ENCODE results near the gene PTPRN2. TPM values are rescaled to one million over a fixed set of nuclear protein-coding genes. Genes with fewer than 3 reads are reported as not detected.

PTPRN2 gene
- total RNA-seq, 1 experiment from 2014 or later, result 2.1 TPM

- H2AFZ ChIP-seq (ENCODE audit: low read depth, low read length, poor library complexity, severe bottlenecking), result no peak overlapping the region
- no peaks in the 10 kb centered on the region for H3K36me3 ChIP-seq (ENCODE audit: control insufficient read depth in 1 of 2, insufficient read depth in 2 of 2, low read length in 2 of 2)
- no peak overlapping the region for H3K9ac ChIP-seq (ENCODE audit: low read length)
- H3K27ac ChIP-seq (ENCODE audit: low read depth, low read length), result no peak overlapping the region
- no peak overlapping the region for H3K4me3 ChIP-seq (replicated peaks in 1 of 2; ENCODE audit: low read depth in 1 of 2, low read length in 2 of 2)
- H3K79me2 ChIP-seq (ENCODE audit: insufficient read depth, low read length), result no peaks in the 10 kb centered on the region
- no peaks in the 10 kb centered on the region for H3K9me2 ChIP-seq (ENCODE audit: insufficient read depth)
- CTCF ChIA-PET, result no interaction called here
- no peak for ATAC-seq
- intact Hi-C loops (cut with micrococcal nuclease), result no loop called here
- no peaks in the 10 kb centered on the region for H3K9me3 ChIP-seq (ENCODE audit: control insufficient read depth in 1 of 2, insufficient read depth in 1 of 2, low read depth in 1 of 2, low read length in 2 of 2)
- H4K20me1 ChIP-seq (ENCODE audit: insufficient read depth), result no peaks in the 10 kb centered on the region
- H3K27me3 ChIP-seq (ENCODE audit: insufficient read depth, low read length), result peaks cover 13% of the 10 kb centered on the region; the same call in 1 of the 2 replicates
- no peak for DNase-seq (ENCODE audit: low read depth, low spot score)
- POLR2A ChIA-PET, result no interaction called here
- BruUV-seq (replicated peaks), result no TSS peak
- no peaks in the 10 kb centered on the region for H3K4me1 ChIP-seq (ENCODE audit: control insufficient read depth in 1 of 2, insufficient read depth in 2 of 2, low read length in 2 of 2)
- RAD21 ChIA-PET (ENCODE audit: low non-redundant PET in 1 of 2, low total read pairs in 2 of 2, uncharacterized antibody in 2 of 2, unreplicated experiment in 2 of 2), result no interaction called here
- H3K4me2 ChIP-seq (ENCODE audit: low read length), result no peak overlapping the region
- TF ChIP-seq ELF1 (IDR thresholded peaks at IDR 0.05; ENCODE audit: borderline replicate concordance, low read depth) (no peak), ZBTB33 (IDR thresholded peaks at IDR 0.05; ENCODE audit: extremely low read depth, insufficient replicate concordance, low read length) (no peak), ZNF274 (IDR thresholded peaks at IDR 0.05; ENCODE audit: low read depth, low read length) (no peak), SIN3A (IDR thresholded peaks at IDR 0.05; ENCODE audit: low read depth) (no peak), CEBPB (IDR thresholded peaks at IDR 0.05; ENCODE audit: low read depth) (no peak), EZH2phosphoT487 (IDR thresholded peaks at IDR 0.05; ENCODE audit: borderline replicate concordance) (no peak), CTCF (IDR thresholded peaks at IDR 0.05 in 2 of 3, conservative IDR thresholded peaks at IDR 0.05 in 1 of 3; ENCODE audit: borderline replicate concordance in 1 of 3, insufficient read depth in 1 of 3, low read depth in 2 of 3, low read length in 2 of 3) (no peak), POLR2AphosphoS5 (IDR thresholded peaks at IDR 0.05; ENCODE audit: low read depth, low read length) (no peak), FOSL1 (IDR thresholded peaks at IDR 0.05; ENCODE audit: low read depth) (no peak), YY1 (IDR thresholded peaks at IDR 0.05; ENCODE audit: extremely low read depth, insufficient replicate concordance, low read depth, low read length) (no peak), POLR2A (IDR thresholded peaks at IDR 0.05; ENCODE audit: borderline replicate concordance, extremely low read depth, insufficient read depth, insufficient read length) (no peak), RAD21 (IDR thresholded peaks at IDR 0.05; ENCODE audit: low read depth) (no peak), ZFX (IDR thresholded peaks at IDR 0.05) (no peak), JUND (IDR thresholded peaks at IDR 0.05) (no peak), EGR1 (IDR thresholded peaks at IDR 0.05; ENCODE audit: low read depth) (no peak)
Measured at GRCh38 chr7:157780721-157781120, 806.9 kb downstream of the PTPRN2 start.
